GM12892 (cell line): ENCODE measurements around the gene PHACTR2.

Experiments
- POLR2A ChIP-seq: IDR thresholded peaks from 2 replicates; pipeline ENCODE4 v1.6.1; 2011; ENCODE audit warnings: low read depth, low read length, control low read depth
- POLR2AphosphoS5 ChIP-seq: IDR thresholded peaks from 2 replicates; pipeline ENCODE4 v1.6.1; 2011; ENCODE audit warnings: low read depth, low read length, control low read depth
- TAF1 ChIP-seq: IDR thresholded peaks from 2 replicates; pipeline ENCODE4 v1.6.1; 2011; ENCODE audit warnings: low read depth, mild to moderate bottlenecking, control low read depth, low read length, borderline replicate concordance

DNA sequence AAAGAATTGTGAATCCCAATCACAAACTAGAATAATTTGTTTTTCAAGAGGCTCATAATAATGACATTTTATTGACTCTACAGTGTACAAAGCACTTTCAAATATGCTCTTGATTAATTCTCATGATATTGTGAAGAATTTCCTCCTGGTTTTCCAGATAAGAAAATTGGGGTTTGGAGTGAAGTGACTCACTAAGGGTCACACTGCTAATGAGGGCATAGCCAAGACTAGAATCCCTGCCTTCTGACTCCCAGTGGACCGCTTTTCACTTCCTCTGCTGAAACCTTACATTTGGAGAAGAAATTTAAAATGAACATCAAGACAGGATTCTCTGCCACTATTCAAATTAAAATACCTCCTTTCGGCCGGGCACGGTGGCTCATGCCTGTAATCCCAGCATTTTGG lies 127.1 kb downstream of the PHACTR2 start:
- TF ChIP-seq POLR2AphosphoS5 (no peak), TAF1 (no peak), POLR2A (no peak)
